Right ventricle myocardium superior (tissue), 1 donor: ENCODE data around the gene GALK2. TPM values are rescaled to one million over a fixed set of nuclear protein-coding genes. Genes with fewer than 3 reads are reported as not detected.

ENCODE experiments used
- ATAC-seq: fragments of 200-7000 bp; cut with Tn5 transposase; one replicate; pipeline ENCODE4 v1.9.1; 2020; ENCODE audit warnings: mild to moderate bottlenecking; ENCODE audit not compliant: poor library complexity
- DNase-seq: peaks from one replicate; pipeline ENCODE4 v3.0.0-alpha.2; 2020
- intact Hi-C: fragments of 100-400 bp; cut with DNase I; formaldehyde crosslinking; loops from one replicate; pipeline ENCODE4 v1.11.2; 2022
- long read RNA-seq: library from polyadenylated mRNA; unstranded; transcript quantifications from one replicate; pipeline ENCODE4 v2.0.0, GENCODE V29; 2021
- total RNA-seq: library from RNA; stranded (reverse); fragmentation: NEBNext Ultra II Directional; extraction: Animal tissue kit (Norgen Biotek cat#: 25700); gene quantifications from one replicate; pipeline ENCODE4 v1.2.1, GENCODE V29; 2021
- donor health status: DM: no; HTN: yes; CAD: no; lungs with severe emphysema.

Gene GALK2
- total RNA-seq: 31.5 TPM
- long read RNA-seq, full-length matches to known transcripts: 26 of 69 reads
- long read RNA-seq, partial matches to known transcripts: 0 of 69 reads
- long read RNA-seq, other reads (novel, unspliced or antisense): 43 of 69 reads

DNA sequence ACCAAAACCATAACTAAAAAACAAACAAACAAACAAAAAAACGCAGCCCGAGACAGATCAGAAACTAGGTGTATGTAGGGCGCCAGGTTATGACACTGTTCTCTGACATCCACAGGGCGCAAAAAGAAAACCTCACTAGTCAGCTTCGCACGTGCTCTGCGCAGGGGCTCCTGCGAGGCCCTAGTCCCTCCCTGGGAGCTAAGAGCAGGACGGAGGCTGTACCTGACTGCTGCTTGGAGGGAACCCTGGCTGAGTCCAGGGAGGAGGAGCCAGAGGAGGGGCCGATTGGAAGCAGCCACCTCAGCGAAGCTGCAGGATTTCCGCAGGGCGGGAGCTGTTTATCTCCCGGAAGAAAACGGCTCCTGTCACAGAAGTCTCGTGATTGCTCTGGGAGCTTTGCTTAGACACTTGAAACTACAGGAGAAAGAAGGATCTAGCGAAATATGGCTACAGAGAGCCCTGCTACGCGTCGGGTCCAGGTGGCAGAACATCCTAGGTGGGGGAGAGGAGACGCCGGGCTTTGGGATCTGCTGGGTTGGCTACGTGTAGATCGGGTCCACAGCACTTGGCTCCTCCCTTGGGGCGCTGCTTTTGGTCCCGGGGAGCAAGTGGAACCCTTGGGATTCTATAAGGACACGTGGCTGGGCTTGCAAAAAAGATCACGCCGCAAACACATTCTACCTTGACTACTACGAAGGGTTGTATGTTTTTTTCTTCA, at the start of gene GALK2:
TSS of gene GALK2 (plus strand) at position 368 of the 718 bp plus-strand sequence. CDS start at position 444, 76 bp downstream.
- intact Hi-C loops: no loop called here
- peak; percentile 89 for DNase-seq
- peak; percentile 99 for ATAC-seq

DNA sequence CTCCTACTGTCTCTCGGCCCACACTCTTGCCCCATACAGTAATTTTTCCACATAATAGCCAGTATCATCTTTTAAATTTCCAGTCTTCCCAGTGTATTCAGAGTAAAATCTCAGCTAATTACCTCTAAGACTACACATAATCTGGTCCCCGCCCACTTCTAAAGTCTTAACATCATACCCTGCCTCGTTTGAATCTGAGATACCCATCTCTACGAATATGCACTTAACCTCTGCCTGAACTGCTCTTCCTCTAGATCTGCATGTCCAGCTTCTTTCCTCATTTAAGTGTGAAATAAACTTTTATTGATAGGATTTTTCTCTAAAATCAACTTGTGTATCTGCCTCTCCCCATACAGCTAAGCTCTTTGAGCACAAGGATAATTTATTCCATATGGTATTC, 49.2 kb upstream of the GALK2 start:
- ATAC-seq (no peak), DNase-seq (no peak)
- intact Hi-C loops: loop anchor here (10.0 kb wide), 1 partner anchor 66 kb away; no protein-coding TSS in a partner anchor

- intact Hi-C loops: loop anchor here (10.0 kb wide), 1 partner anchor 67 kb away; no protein-coding TSS in a partner anchor
- ATAC-seq (peak; percentile 58), DNase-seq (no peak)
Observed at GRCh38 chr15:49121901-49122300, 48.1 kb upstream of the GALK2 start.

- no peak for DNase-seq
- no peak for ATAC-seq
- intact Hi-C loops: loop anchor here (10.0 kb wide), 1 partner anchor 68 kb away; no protein-coding TSS in a partner anchor
Observed at GRCh38 chr15:49122541-49123062, 47.4 kb upstream of the GALK2 start.

- no peak for DNase-seq
- intact Hi-C loops: loop anchor here (10.0 kb wide), 1 partner anchor 70 kb away; no protein-coding TSS in a partner anchor
- ATAC-seq: no peak
Observed at GRCh38 chr15:49124371-49124770, 45.7 kb upstream of the GALK2 start.

DNA sequence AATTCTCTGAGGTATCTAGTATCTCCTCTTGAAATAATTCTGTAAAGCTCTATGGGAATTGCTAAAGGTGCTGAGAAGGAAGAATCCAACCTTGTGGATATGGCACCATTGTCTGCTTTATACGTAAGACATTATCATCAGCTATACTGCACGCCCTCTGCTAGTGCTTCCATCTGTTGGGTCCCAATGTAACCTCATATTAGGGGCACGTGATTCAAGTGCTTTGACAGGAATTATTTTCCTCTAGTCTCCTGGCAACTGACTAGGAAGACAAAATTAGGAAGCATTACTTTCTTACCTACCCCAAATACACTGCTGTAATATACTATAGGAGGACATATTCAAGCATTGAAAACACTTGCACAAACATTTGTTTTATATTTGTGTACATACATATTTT, 38.6 kb upstream of the GALK2 start:
- intact Hi-C loops: no loop called here
- peak; percentile 57 for ATAC-seq
- no peak for DNase-seq

DNA sequence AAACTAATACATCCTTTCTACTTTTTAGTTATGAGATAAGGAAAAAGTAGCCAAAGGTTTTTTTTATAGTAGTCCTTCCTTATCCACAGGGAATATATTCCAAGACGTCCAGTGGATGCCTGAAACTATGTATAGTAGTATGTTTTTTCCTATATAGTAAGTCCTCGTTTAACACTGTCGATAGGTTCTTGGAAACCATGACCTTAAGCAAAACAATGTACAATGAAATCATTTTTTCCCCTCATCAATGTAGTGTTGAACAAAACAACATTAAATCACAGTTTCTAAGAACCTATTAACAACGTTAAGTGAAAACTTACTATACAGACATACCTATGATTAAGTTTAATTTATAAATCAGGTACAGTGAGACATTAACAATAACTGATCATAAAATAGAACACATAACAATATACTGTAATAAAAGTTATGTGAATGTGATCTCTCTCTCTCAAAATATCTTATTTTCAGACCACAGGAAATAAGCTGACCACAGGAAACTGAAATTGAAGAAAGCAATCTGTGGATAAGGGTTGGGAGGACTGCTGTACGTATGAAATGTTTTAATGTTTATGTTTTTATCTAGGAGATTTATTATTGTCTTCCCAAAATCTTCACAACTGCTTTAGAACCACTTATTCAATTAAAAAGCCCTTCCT, 35.2 kb upstream of the GALK2 start:
- no peak for DNase-seq
- intact Hi-C loops: no loop called here
- ATAC-seq: no peak

DNA sequence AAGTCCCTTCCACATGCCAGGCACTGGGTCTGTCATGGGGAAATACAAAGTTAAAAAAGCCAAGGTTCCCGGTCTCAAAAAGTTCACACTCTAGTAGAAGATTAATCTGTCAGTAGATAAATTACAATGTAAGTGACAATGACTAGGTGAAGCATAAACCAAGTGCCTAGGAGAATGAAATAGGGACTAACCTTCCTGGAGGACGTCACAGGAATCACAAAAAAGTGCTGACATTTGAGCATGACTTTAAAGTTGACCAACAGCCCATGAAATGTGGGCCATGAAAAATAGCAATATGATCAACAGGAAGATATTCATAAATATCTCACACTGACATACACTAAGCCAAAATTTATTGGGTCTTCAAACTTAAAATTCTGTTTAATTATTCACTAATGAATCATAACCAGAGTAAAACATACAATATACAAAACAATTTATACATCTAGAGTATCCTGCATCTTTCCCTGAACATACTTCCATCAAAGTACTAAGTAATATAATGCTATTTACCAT, 34.6 kb upstream of the GALK2 start:
- intact Hi-C loops: no loop called here
- DNase-seq: no peak
- no peak for ATAC-seq

- no peak for ATAC-seq
- DNase-seq: no peak
- intact Hi-C loops: no loop called here
Observed at GRCh38 chr15:49135911-49136310, 34.1 kb upstream of the GALK2 start.

- ATAC-seq (no peak), DNase-seq (no peak)
- intact Hi-C loops: no loop called here
Observed at GRCh38 chr15:49137861-49138260, 32.2 kb upstream of the GALK2 start.

- intact Hi-C loops: no loop called here
- DNase-seq (no peak), ATAC-seq (peak; percentile 59)
Observed at GRCh38 chr15:49145651-49146609, 24.1 kb upstream of the GALK2 start.

- DNase-seq: no peak
- no peak for ATAC-seq
- intact Hi-C loops: loop anchor here (2.0 kb wide), 1 partner anchor 287 kb away; no protein-coding TSS in a partner anchor
Observed at GRCh38 chr15:49148298-49148697, 21.7 kb upstream of the GALK2 start.

- no peak for DNase-seq
- no peak for ATAC-seq
- intact Hi-C loops: loop anchor here (2.0 kb wide), 1 partner anchor 288 kb away; no protein-coding TSS in a partner anchor
Observed at GRCh38 chr15:49148727-49149126, 21.3 kb upstream of the GALK2 start.

GRCh38 chr15:49151831-49152230, 18.2 kb upstream of the GALK2 start:
- intact Hi-C loops: loop anchor here (10.0 kb wide), 1 partner anchor 473 kb away; the partner anchor contains the start of genes DTWD1 and FAM227B
- ATAC-seq (no peak), DNase-seq (no peak)

DNA sequence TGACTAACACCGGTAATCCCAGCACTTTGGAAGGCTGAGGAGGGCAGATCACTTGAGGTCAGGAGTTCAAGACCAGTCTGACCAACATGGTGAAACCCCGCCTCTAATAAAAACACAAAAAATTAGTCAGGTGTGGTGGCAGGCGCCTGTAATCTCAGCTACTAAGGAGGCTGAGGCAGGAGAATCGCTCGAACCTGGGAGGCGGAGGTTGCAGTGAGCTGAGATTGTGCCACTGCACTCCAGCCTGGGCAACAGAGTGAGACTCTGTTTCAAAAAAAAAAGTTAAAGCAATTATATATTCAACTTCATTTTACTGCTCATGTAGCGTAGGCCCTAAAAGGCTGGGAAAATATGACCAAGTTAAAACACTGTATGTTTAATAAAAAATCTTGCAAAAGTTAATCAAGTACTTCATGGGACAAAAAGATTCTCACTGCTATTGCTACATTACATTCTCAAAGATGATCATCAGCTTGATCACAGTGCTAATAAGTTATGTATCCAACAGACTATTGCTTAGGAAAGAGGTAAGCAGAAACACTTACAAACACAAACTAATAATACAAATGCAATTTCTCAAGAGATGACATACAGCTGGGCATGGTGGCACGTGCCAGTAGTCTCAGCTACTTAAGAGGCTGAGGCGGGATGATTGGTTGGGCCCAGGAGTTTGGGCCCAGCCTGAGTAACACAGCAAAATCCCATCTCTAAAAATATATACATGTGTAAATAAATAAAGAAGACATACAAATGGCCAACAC, 17.3 kb upstream of the GALK2 start:
- DNase-seq (no peak), ATAC-seq (no peak)
- intact Hi-C loops: loop anchor here (10.0 kb wide), 1 partner anchor 472 kb away; the partner anchor contains the start of genes DTWD1 and FAM227B

- intact Hi-C loops: loop anchor here (10.0 kb wide), 1 partner anchor 470 kb away; the partner anchor contains the start of genes DTWD1 and FAM227B
- ATAC-seq (no peak), DNase-seq (no peak)
Observed at GRCh38 chr15:49154359-49154758, 15.7 kb upstream of the GALK2 start.

DNA sequence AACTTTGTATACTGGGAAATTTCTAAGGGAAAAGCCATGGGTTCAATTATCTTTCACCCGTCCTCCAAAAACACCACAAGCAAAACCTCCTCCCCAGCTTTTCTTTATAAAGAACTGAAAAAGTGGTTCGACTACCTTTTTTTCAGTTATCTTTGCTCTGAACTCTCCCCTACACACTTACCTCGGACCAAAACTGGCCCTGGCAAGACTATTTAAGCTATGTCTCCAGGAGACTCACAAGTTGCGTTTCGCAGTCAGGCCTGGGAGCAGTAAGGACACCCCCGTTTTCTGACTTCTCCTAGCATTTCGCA, 15.3 kb upstream of the GALK2 start:
- intact Hi-C loops: loop anchor here (5.0 to 10.0 kb wide), 2 partner anchors 277 to 470 kb away; partner anchors contain the start of genes DTWD1, EID1 and FAM227B
- DNase-seq (no peak), ATAC-seq (no peak)
